Hematopoietic multipotent progenitor cell treated with erythropoietin and hydrocortisone succinate and interleukin-3 and kit ligand, for 8 days (in vitro differentiated cells): ENCODE data around the gene ADAM17.
"Not testable (repeated sequence)": the region's sequence is repeated elsewhere in the genome, so short reads cannot be mapped to it uniquely, and the experiment has no call there.

Source experiments
- DNase-seq: peaks from one replicate; pipeline ENCODE4 v3.0.0-alpha.2; 2015

The ADAM17 gene

GRCh38 chr2:9565436-9566153, 10.0 kb upstream of the ADAM17 start:
- peak; percentile 54 for DNase-seq

DNA sequence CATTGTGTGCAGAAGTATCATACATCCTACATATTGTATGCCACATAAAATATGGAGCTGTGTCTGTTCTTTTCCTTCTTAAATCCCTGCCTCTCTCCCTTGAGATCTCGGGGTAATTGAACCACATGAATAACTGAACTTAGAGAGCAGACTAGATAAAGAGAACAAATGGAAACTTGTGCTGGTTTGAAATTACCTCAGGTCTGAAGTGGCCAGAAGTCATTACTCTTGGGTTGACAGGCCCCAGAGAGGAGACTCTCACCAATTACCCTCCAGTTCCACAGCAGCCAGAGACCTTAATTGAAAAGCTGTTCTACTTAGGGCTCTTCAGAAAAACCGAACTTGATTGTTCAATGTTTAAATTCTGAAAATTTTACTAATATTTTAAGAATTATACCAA, 5.0 kb upstream of the ADAM17 start:
- DNase-seq = no peak

DNA sequence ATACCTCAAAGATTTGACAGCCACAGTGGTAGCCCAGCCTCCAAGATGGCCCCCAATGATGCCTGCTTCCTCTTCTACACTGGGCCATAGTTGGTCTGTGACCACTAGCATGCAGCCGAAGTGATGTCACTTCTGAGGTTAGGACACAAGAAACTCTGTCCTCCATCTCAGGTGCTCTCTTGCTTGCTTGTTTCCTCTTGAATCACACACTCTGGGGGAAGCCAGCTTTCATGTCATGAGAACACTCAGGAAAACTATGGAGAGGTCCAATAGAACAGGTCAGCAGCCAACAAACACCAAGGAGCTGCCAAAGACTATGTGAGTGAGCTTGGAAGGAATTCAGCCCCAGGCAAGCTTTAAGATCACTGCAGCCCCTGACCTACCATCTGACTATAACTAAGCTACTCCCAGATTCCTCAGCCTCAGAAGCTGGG, 3.3 kb upstream of the ADAM17 start:
- DNase-seq = no peak

DNA sequence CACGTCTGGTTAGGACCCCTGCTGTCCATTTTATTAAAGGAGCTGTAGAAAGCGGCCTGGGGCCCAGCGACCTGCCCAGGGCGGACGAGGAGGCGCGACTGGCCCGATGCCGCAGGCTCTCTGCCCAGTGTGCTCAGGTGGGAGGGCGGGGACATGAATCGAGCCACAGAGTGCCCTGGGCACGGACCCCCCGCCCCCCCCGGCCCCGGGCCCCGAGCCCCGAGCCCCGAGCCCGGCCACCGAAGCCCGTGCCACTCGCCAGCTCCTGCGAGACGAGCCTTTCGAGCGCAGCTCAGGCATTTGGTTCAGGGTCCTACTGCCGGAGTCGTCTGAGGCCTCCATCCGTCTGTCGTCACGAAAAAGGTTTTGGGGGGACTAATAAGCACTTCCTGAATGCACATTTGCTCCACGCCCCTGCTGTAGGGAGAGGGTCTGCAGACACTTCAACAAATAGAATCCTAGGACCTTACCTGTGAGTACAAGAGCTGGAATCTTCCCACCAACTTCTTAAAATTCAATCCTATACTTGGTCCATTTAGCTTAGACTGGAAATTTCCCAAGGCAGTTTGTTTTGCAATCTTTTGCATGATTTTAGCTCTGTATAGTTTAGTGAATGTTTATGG, 602 bp upstream of the ADAM17 start:
- DNase-seq = peak; percentile 49

DNA sequence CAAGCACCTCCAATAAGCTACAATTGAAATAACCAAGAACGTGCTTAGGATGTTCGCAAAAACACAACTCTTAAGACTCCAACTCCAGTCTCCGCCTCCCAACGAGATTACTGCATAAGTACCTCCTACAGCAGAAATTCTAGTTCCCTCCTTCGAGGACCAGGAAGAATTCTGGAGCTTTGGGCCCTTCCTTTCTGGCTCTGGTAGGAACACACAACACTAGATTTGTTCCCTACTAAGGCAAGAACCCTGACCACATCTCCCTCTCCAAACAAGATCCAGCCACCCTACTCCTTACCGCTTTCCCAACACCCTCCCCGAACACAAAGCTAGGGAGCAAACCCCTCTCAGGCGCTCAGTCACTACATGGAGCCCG, 721 bp downstream of the ADAM17 start:
- peak; percentile 67 for DNase-seq

DNA sequence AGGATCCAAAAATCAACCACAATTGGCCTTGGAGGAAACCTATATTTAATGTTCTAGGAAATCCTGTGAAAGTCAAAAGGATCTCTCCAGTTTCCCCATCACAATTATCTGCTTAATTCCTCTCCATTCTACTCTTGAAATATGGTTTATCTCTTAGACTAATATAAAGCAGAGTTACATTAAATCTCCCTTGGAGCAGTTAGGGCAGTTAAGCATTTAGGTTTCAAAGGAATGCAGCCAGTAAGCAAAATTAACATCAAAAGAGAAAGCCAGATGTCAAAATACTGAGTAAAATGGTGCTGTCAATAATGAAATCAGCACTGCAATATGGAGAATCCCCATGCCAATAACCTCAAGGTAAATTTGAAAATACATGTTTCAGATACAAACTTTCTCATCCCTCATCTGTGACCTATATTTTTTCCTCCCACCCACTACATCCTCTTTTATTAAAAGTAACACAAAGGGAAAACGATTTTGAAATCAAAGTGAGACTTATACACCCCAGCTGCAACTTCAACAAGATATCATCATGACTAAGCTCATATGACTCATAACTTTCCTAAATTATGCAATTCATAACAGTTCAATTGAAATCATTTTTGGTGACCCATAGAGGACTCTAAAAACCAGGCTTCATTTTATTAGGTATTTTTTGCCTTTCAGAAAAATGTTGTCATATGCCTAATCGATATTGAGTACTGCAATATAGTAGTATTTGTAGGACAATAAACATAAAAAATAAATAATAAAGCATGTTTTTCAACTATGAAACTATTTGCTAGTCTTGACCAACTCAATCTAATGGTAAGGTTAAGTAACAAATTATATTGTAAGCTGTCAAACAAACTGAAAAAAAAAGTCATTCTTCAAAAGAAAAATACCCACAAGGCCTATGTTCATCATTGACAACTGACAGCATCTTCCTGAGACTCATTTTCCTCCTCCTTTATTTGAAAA, 3.1 kb downstream of the ADAM17 start:
- DNase-seq = peak; percentile 54

DNA sequence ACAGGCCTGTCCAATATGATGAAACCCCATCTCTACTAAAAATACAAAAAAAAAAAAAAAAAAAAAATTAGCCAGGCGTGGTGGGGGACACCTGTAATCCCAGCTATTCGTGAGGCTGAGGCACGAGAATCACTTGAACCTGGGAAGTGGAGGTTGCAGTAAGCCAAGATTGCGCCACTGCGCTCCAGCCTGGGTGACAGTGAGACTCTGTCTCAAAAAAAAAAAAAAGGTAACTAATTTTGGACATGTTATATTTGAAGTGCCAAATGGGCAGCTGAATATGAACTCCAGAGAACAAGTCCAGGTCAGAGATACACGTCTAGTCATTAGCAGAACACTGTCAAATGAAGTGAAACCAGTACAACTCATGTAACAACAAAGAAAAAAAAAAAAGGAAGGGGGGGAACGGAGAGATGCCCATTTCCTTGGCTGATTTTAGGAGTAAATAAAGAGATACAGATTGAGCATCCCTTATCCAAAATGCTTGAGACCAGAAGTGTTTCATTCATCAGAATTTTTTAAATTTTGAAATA, 4.7 kb downstream of the ADAM17 start:
- not testable (repeated sequence) for DNase-seq

GRCh38 chr2:9549420-9549819, 6.2 kb downstream of the ADAM17 start:
- DNase-seq = no peak

GRCh38 chr2:9548506-9548905, 7.1 kb downstream of the ADAM17 start:
- DNase-seq = no peak

- DNase-seq = no peak
These were observed 8.2 kb downstream of the ADAM17 start for GRCh38 chr2:9547262-9547991.

DNA sequence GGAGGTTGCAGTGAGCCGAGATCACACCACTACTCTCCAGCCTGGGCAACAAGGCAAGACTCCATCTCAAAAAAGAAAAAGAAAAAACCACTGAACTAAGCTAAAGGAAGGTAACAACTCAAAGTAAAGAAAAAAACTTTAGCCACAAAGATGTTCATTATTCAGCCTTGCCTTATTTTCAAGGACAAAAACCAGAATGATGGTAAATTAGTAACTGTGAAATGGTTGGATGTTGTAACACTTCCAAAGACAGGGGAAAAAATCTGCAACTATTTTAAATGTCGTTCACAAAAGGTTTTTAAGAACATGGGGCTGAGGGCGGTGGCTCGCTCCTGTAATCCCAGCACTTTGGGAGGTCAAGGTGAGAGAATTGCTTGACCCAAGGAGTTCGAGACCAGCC, 10.1 kb downstream of the ADAM17 start:
- no peak for DNase-seq

GRCh38 chr2:9543557-9543956, 12.1 kb downstream of the ADAM17 start:
- no peak for DNase-seq

DNA sequence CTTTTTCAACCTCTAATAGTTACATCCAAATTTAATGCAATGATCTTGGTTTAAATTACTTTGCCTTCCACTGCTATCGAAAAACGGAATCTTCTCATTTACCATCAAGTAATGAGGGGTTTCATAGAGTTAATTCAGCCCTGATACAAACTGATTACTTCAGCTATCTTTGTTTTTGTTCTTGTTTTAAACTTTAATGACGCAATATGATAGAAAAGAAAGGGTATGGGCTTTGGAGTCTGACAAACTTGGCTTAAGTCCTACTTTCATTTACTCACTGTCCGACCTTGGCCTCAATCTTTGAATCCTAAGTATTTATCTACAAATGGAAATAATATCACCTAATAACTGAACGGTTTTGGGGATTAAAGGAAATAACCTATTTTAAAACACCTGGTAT, 16.1 kb downstream of the ADAM17 start:
- DNase-seq = no peak

- no peak for DNase-seq
These were observed 17.6 kb downstream of the ADAM17 start for GRCh38 chr2:9538000-9538507.

DNA sequence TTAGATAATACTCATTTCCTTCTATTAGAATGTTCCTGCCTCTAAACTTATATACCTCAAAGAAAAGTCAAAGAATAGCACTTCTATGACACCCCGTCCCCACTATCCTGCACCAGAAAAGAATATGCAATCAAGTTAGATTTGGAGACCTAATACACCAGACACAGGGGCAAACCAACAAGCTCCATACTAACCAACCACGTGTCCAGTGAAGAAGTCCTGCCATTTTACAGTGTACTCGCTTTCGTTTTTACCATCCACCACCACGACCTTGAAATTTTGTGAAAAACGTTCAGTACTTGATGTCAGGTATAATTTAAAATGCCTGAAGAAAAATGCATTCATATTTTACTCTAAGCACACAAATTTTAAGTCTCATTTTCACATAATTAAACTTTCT, 19.1 kb downstream of the ADAM17 start:
- DNase-seq = no peak

GRCh38 chr2:9535177-9535576, 20.5 kb downstream of the ADAM17 start:
- DNase-seq = no peak

- DNase-seq = no peak
These were observed 22.0 kb downstream of the ADAM17 start for GRCh38 chr2:9533663-9534062.

DNA sequence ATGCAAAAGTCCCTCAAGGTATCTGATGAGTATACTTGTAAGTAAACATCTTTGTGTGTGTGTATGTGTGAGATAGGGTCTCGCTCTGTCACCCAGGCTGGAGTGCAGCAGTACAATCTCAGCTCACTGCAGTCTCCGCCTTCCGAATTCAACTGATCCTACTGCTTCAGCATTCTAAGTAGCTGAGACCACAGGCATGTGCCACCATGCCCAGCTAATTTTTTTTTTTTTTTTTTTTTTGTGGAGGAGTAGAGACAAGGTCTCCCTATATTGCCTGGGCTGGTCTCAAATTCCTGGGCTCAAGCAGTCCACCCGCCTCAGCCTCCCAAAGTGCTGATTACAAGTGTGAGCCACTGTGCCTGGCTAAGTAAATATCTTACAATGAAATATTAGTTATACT, 23.2 kb downstream of the ADAM17 start:
- no peak for DNase-seq

- DNase-seq = no peak
These were observed 27.4 kb downstream of the ADAM17 start for GRCh38 chr2:9527995-9528787.

DNA sequence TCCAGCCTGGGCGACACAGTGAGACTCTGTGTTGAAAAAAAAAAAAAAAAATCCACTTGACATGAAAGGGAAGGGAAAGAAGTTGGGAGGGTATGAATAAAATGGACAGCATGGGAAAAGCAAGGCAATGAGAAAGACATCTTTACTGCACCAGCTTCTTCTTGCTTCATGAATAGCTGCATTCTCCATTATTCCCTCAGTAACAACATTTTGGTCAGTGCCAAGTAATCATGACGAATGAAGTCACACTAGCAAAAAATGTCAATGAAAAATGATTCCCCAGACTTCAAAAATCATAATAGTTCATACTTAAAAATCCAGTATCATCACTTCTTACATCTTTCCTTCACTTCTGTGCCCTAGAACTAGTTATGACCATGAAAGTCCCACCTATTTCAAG, 30.4 kb downstream of the ADAM17 start:
- no peak for DNase-seq

DNA sequence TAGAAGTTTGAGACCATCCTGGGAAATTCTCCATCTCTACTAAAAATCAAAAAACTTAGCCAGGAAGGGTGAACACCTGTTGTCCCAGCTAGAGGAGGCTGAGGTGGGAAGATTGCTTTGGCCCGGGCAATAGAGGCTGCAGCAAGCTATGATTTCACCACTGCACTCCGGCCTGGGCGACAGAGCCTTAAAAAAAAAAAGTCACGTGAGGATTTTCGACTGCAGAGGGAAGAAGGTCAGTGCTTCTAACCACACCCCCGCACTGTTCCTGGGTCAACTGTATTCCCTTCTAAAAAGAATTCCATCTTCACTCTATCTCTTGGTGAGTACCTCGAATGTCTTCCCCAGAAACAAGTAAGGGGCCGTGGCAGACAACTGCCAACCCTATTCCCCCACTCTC, 31.3 kb downstream of the ADAM17 start:
- no peak for DNase-seq

DNA sequence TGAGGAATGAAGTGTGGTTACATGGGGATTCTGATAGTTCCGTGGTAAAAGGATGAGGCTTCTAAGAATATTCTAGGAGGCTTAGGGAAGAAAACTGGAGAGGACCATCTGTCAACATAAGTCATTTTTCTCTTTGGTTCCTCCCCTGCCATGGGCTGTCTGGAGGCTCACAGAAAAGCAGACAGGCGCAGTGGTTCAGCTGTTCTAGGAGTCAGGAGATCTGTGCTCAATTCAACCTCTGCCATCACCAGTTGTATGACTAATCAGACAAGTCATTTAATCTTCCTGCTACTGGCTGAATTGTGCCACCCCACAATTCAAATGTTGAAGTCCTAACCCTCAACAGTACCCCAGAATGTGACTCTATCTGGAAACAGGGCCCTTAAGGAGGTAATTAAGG, 36.4 kb downstream of the ADAM17 start:
- DNase-seq = peak; percentile 6
